Astrocyte of the spinal cord (primary cell): ENCODE data around the gene EHBP1L1.

ENCODE experiments used
- DNase-seq: peaks from one replicate; pipeline ENCODE4 v3.0.0; 2011; ENCODE audit warnings: low read depth, low spot score
- H3K4me3 ChIP-seq: 2 replicates; pipeline ENCODE4 v1.5.1; 2011; ENCODE audit warnings: low read depth, mild to moderate bottlenecking, low read length, moderate library complexity
- CTCF ChIP-seq: IDR thresholded peaks from 2 replicates; pipeline ENCODE4 v1.5.1; 2012; ENCODE audit warnings: low read depth, mild to moderate bottlenecking, low read length, inconsistent platforms
- in situ Hi-C: cut with HindIII; loops from 2 replicates; pipeline ENCODE4 v1.10.0; 2017; ENCODE audit warnings: low sequenced_read_pairs

EHBP1L1 gene

GRCh38 chr11:65535102-65535501, 40.8 kb upstream of the EHBP1L1 start:
- DNase-seq, result no peak
- no peak for TF ChIP-seq CTCF
- in situ Hi-C loops, result no loop called here
- H3K4me3 ChIP-seq, result no peak overlapping the region

GRCh38 chr11:65536412-65537295, 39.2 kb upstream of the EHBP1L1 start:
- no peak for TF ChIP-seq CTCF
- no peak overlapping the region for H3K4me3 ChIP-seq
- DNase-seq, result no peak
- in situ Hi-C loops, result no loop called here

GRCh38 chr11:65537296-65537597, 38.6 kb upstream of the EHBP1L1 start:
- in situ Hi-C loops, result no loop called here
- TF ChIP-seq CTCF, result no peak

GRCh38 chr11:65537620-65538231, 38.1 kb upstream of the EHBP1L1 start:
- in situ Hi-C loops, result no loop called here
- no peak for DNase-seq
- no peak for TF ChIP-seq CTCF
- no peak overlapping the region for H3K4me3 ChIP-seq

More at GRCh38 chr11:65537296-65537597, 38.6 kb upstream of the EHBP1L1 start:
- no peak for DNase-seq
- no peak overlapping the region for H3K4me3 ChIP-seq

GRCh38 chr11:65538232-65538914, 37.5 kb upstream of the EHBP1L1 start:
- in situ Hi-C loops, result no loop called here
- no peak for DNase-seq
- H3K4me3 ChIP-seq, result no peak overlapping the region
- no peak for TF ChIP-seq CTCF

GRCh38 chr11:65538915-65539743, 36.7 kb upstream of the EHBP1L1 start:
- in situ Hi-C loops, result no loop called here
- TF ChIP-seq CTCF, result no peak
- no peak overlapping the region for H3K4me3 ChIP-seq
- no peak for DNase-seq
